SK-N-SH (cell line): Measurements from ENCODE around the gene SPSB1. TPM values are rescaled to one million over a fixed set of nuclear protein-coding genes. Genes with fewer than 3 reads are reported as not detected.

Source experiments
- CTCF ChIA-PET: fragments of 300-600, 350-600 bp; formaldehyde crosslinking; extraction: SDS; loops from one replicate; lab custom pipeline; 2021; lab: Yijun Ruan, JAX
- POLR2A ChIA-PET: fragments of 350-600 bp; sonication (Branson Sonifier 250); formaldehyde crosslinking; extraction: SDS; loops from one replicate; lab custom pipeline; 2020; ENCODE audit warnings: antibody characterized with exemption, inconsistent platforms; lab: Yijun Ruan, JAX
- DNase-seq: peaks from one replicate; pipeline ENCODE4 v3.0.0; 2012
- H2AFZ ChIP-seq: fragments of 200-600 bp; sonication (generic); 2 replicates; pipeline ENCODE4 v1.8.1; 2016; ENCODE audit warnings: antibody characterized with exemption, mild to moderate bottlenecking, low read depth
- H3F3A ChIP-seq: fragments of 200-600 bp; sonication (generic); replicated peaks from 2 replicates; pipeline ENCODE3; 2016; ENCODE audit warnings: antibody characterized with exemption, mild to moderate bottlenecking; ENCODE audit not compliant: insufficient read depth
- H3K27ac ChIP-seq, 2 experiments: fragments of 200-500 bp in 1 of 2; fragments of 200-600 bp in 1 of 2; sonication (Bioruptor generic) in 1 of 2; sonication (generic), shearing (Covaris generic) in 1 of 2; 2 replicates each; pipeline versions ENCODE4 v1.5.1 to v1.6.1; 2014 to 2016; ENCODE audit warnings: low read depth in 2 of 2, inconsistent platforms in 1 of 2, low read length in 1 of 2, mild to moderate bottlenecking in 1 of 2, mixed read lengths in 1 of 2
- H3K27me3 ChIP-seq: fragments of 200-600 bp; sonication (generic), shearing (Covaris generic); 2 replicates; pipeline ENCODE4 v1.6.1; 2016; ENCODE audit warnings: mixed run types; ENCODE audit not compliant: insufficient read depth
- H3K36me3 ChIP-seq, 2 experiments: fragments of 200-500 bp in 1 of 2; fragments of 200-600 bp in 1 of 2; sonication (Bioruptor generic) in 1 of 2; sonication (generic) in 1 of 2; replicated peaks in 1 of 2; 2 replicates each; pipeline versions ENCODE3 to v1.5.1; 2014 to 2016; ENCODE audit warnings: low read length in 1 of 2, mild to moderate bottlenecking in 1 of 2; ENCODE audit not compliant: insufficient read depth in 2 of 2, control insufficient read depth in 1 of 2
- H3K4me1 ChIP-seq, 2 experiments: fragments of 200-500 bp in 1 of 2; fragments of 200-600 bp in 1 of 2; sonication (Bioruptor generic) in 1 of 2; sonication (generic), shearing (Covaris generic) in 1 of 2; 2 replicates each; pipeline versions ENCODE4 v1.5.1 to v1.6.1; 2014 to 2016; ENCODE audit warnings: low read depth in 1 of 2, low read length in 1 of 2, mixed run types in 1 of 2; ENCODE audit not compliant: insufficient read depth in 2 of 2, control insufficient read depth in 1 of 2
- H3K4me2 ChIP-seq: fragments of 200-600 bp; sonication (generic), shearing (Covaris generic); 2 replicates; pipeline ENCODE4 v1.6.1; 2017; ENCODE audit warnings: mixed run types
- H3K4me3 ChIP-seq, 2 experiments: fragments of 200-500 bp in 1 of 2; fragments of 200-600 bp in 1 of 2; sonication (Bioruptor generic) in 1 of 2; sonication (generic), shearing (Covaris generic) in 1 of 2; 2 replicates each; pipeline versions ENCODE4 v1.5.1 to v1.8.1; 2014 to 2016; ENCODE audit warnings: low read depth in 2 of 2, inconsistent platforms in 1 of 2, low read length in 1 of 2, mild to moderate bottlenecking in 1 of 2, mixed read lengths in 1 of 2, moderate library complexity in 1 of 2
- H3K79me2 ChIP-seq: fragments of 200-600 bp; sonication (generic); 2 replicates; pipeline ENCODE4 v1.8.1; 2017; ENCODE audit warnings: mild to moderate bottlenecking; ENCODE audit not compliant: insufficient read depth
- H3K9ac ChIP-seq: fragments of 200-600 bp; sonication (generic); 2 replicates; pipeline ENCODE4 v1.6.1; 2017; ENCODE audit warnings: mixed run types
- H3K9me2 ChIP-seq: fragments of 200-600 bp; sonication (generic); 2 replicates; pipeline ENCODE4 v1.6.1; 2017; ENCODE audit warnings: mixed run types
- H3K9me3 ChIP-seq: fragments of 200-600 bp; sonication (generic); 2 replicates; pipeline ENCODE4 v1.6.1; 2017; ENCODE audit warnings: mixed run types, mild to moderate bottlenecking, moderate library complexity
- H4K20me1 ChIP-seq: fragments of 200-600 bp; sonication (generic); 2 replicates; pipeline ENCODE4 v1.6.1; 2017; ENCODE audit warnings: mild to moderate bottlenecking, mixed run types; ENCODE audit not compliant: insufficient read depth
- CTCF ChIP-seq: fragments of 200-600 bp; sonication (generic); IDR thresholded peaks from 2 replicates; pipeline ENCODE4 v1.6.1; 2017; ENCODE audit warnings: antibody characterized with exemption, mild to moderate bottlenecking, moderate library complexity
- ELF1 ChIP-seq: IDR thresholded peaks from 2 replicates; pipeline ENCODE4 v1.4.0; 2012
- EZH2phosphoT487 ChIP-seq: fragments of 200-600 bp; sonication (generic); IDR thresholded peaks from 2 replicates; pipeline ENCODE4 v1.6.1; 2017; ENCODE audit warnings: low read depth, mixed run types, mild to moderate bottlenecking, antibody characterized with exemption, moderate library complexity, borderline replicate concordance
- FOSL2 ChIP-seq: IDR thresholded peaks from 2 replicates; pipeline ENCODE4 v1.4.0; 2012; ENCODE audit warnings: low read depth, mild to moderate bottlenecking, moderate library complexity, borderline replicate concordance
- FOXJ3 ChIP-seq: sonication (generic); formaldehyde crosslinking; IDR thresholded peaks from 2 replicates; pipeline ENCODE4 v1.5.1; 2020; ENCODE audit warnings: mild to moderate bottlenecking, missing genetic modification reagents
- GATA2 ChIP-seq: sonication (generic); formaldehyde crosslinking; IDR thresholded peaks from 2 replicates; pipeline ENCODE4 v1.5.0; 2020; ENCODE audit warnings: mild to moderate bottlenecking, missing genetic modification reagents
- IRF3 ChIP-seq: fragments of 150-350 bp; IDR thresholded peaks from 2 replicates; pipeline ENCODE4 v1.6.1; 2016; ENCODE audit warnings: mild to moderate bottlenecking, low read depth, low read length
- MEF2A ChIP-seq: IDR thresholded peaks from 2 replicates; pipeline ENCODE4 v1.4.0; 2012; ENCODE audit warnings: low read depth, borderline replicate concordance
- MXI1 ChIP-seq: IDR thresholded peaks from 2 replicates; pipeline ENCODE4 v1.6.1; 2012; ENCODE audit warnings: mild to moderate bottlenecking, low read depth, low read length, improper control_type of control experiment
- PBX3 ChIP-seq: IDR thresholded peaks from 2 replicates; pipeline ENCODE4; 2012
- RAD21 ChIP-seq: IDR thresholded peaks from 2 replicates; pipeline ENCODE4 v1.6.1; 2012; ENCODE audit warnings: mild to moderate bottlenecking, low read length
- RCOR1 ChIP-seq: fragments of 150-350 bp; IDR thresholded peaks from 2 replicates; pipeline ENCODE4 v1.6.1; 2017; ENCODE audit warnings: antibody characterized with exemption, low read length
- RXRA ChIP-seq: IDR thresholded peaks from 2 replicates; pipeline ENCODE4 v1.4.0; 2012; ENCODE audit warnings: low read depth, mild to moderate bottlenecking, borderline replicate concordance
- SIN3A ChIP-seq: IDR thresholded peaks from 2 replicates; pipeline ENCODE4 v1.6.1; 2012; ENCODE audit warnings: low read depth, mild to moderate bottlenecking, low read length, moderate library complexity, borderline replicate concordance
- TAF1 ChIP-seq: IDR thresholded peaks from 2 replicates; pipeline ENCODE4 v1.6.1; 2012; ENCODE audit warnings: low read depth, mild to moderate bottlenecking, low read length, moderate library complexity, borderline replicate concordance
- USF2 ChIP-seq: fragments of 150-350 bp; IDR thresholded peaks from 2 replicates; pipeline ENCODE4 v1.6.1; 2017; ENCODE audit warnings: antibody characterized with exemption, low read length, low read depth, borderline replicate concordance
- YY1 ChIP-seq: IDR thresholded peaks from 2 replicates; pipeline ENCODE4 v1.4.0; 2012; ENCODE audit warnings: low read depth, mild to moderate bottlenecking
- WGBS: methylation state at CpG from one replicate; pipeline ENCODE4 v1.1.6; 2017; ENCODE audit warnings: low lambda C conversion rate; 5-methylcytosine and 5-hydroxymethylcytosine counted together
- polyA plus RNA-seq, 3 experiments: library from polyadenylated mRNA; depleted of rRNA; stranded (reverse); fragments of >200 nt; gene quantifications; 2 replicates each; pipeline ENCODE4 v1.2.3, GENCODE V29; 2012

Gene SPSB1
- polyA plus RNA-seq, 1 of the 3 experiments (the other 2 are of a cell fraction): 9.2 TPM

- CTCF ChIA-PET: interaction anchor here (0.8 to 7.9 kb wide), 5 partner anchors 9 to 222 kb away, joined by 3 to 156 read pairs (median 4); no protein-coding TSS in a partner anchor
- peaks cover 4% of the 10 kb centered on the region for H3F3A ChIP-seq
- H3K36me3 ChIP-seq: peaks cover 0 to 11% of the 10 kb centered on the region in 2 experiments
- H3K9me2 ChIP-seq: no peaks in the 10 kb centered on the region
- H3K4me3 ChIP-seq: no peak overlapping the region
- no peak for DNase-seq
- no peaks in the 10 kb centered on the region for H4K20me1 ChIP-seq
- H3K79me2 ChIP-seq: no peaks in the 10 kb centered on the region
- H2AFZ ChIP-seq: no peak overlapping the region
- H3K27ac ChIP-seq: no peak overlapping the region
- H3K4me1 ChIP-seq: peaks cover 5 to 6% of the 10 kb centered on the region in 2 experiments; a peak in 2 of 4 replicates
- TF ChIP-seq YY1: no peak
- TF ChIP-seq IRF3: no peak
- TF ChIP-seq MXI1: no peak
- TF ChIP-seq MEF2A: no peak
- TF ChIP-seq USF2: no peak
- TF ChIP-seq RAD21: no peak
- no peak for TF ChIP-seq GATA2 (CRISPR knock-in tag)
- TF ChIP-seq FOXJ3 (CRISPR knock-in tag): no peak
- no peak for TF ChIP-seq RCOR1
- TF ChIP-seq FOSL2: no peak
- TF ChIP-seq PBX3: no peak
- no peak for TF ChIP-seq TAF1
- TF ChIP-seq SIN3A: no peak
- no peak for TF ChIP-seq CTCF
- TF ChIP-seq ELF1: no peak
- no peak for TF ChIP-seq RXRA
- TF ChIP-seq EZH2phosphoT487: no peak
- H3K27me3 ChIP-seq: no peaks in the 10 kb centered on the region
- 78% methylated on average over 8 of the region's 15 CpGs for WGBS
- H3K9ac ChIP-seq: no peak overlapping the region
- no peak overlapping the region for H3K4me2 ChIP-seq
- POLR2A ChIA-PET: no interaction called here
- H3K9me3 ChIP-seq: no peaks in the 10 kb centered on the region
Observed at GRCh38 chr1:9270290-9270883, 22.3 kb upstream of the SPSB1 start.
